ENCODE data around the gene RNASE4.

Gene RNASE4

DNA sequence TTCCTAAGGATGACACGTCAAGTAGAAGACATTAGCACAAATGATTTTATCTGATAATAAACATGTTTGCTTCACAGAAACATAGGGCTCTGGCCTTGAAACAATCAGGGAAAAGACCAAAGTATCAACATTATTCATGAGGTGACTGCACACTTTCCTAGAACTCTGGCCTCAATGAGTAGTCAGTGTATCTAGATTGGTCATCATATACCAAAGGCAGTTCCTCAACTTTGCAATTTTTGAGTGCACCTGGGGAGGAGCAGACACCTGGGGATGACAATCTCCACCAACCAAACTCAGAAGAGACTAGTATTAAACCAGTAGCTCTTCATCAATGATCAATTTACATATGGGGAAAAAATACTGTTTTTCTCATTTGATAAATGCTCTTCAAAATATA, 65.8 kb downstream of the RNASE4 start:
- TF ChIP-seq CREB5 (CRISPR knock-in tag; IDR thresholded peaks at IDR 0.05; ENCODE audit: low read depth), result no peak
- no peak for ATAC-seq
